K562 (cell line): ENCODE results near the gene INSIG1. TPM values are rescaled to one million over a fixed set of nuclear protein-coding genes. Genes with fewer than 3 reads are reported as not detected.

ENCODE experiments used
- ATAC-seq: fragments of 200-7000 bp; cut with Tn5 transposase; 3 replicates; pipeline ENCODE4 v1.9.1; 2020; ENCODE audit warnings: moderate library complexity
- BruUV-seq: library from RNA; stranded (reverse); fragments of 400-500 nt; replicated peaks from 2 replicates; lab custom pipeline; 2021; lab: Mats Ljungman, UMichigan
- CTCF ChIA-PET: fragments of 300-600 bp; formaldehyde crosslinking; extraction: SDS; loops from one replicate; lab custom pipeline; 2021; ENCODE audit warnings: low intra/inter-chr PET ratio; lab: Yijun Ruan, JAX
- POLR2A ChIA-PET: fragments of 300-600, 350-650 bp; sonication (Branson Sonifier 250); formaldehyde crosslinking; extraction: SDS; loops from one replicate; lab custom pipeline; 2021; ENCODE audit warnings: antibody characterized with exemption, inconsistent platforms; lab: Yijun Ruan, JAX
- DNase-seq, 4 experiments: peaks; one replicate each; pipeline versions ENCODE4 v3.0.0 to v3.0.0-alpha.2; 2011 to 2018; ENCODE audit warnings: low spot score in 3 of 4, mixed read lengths in 3 of 4; ENCODE audit errors: extremely low read depth in 1 of 4
- FAIRE-seq: peaks from 2 replicates; lab custom pipeline; 2011; peaks lifted over from hg19 to GRCh38; lab: Jason Lieb, UNC
- H2AFZ ChIP-seq: 2 replicates; pipeline ENCODE4 v1.6.0; 2011; ENCODE audit warnings: low read depth, low read length, control low read depth, inconsistent platforms
- H3K27ac ChIP-seq: fragments of 200-600 bp; 3 replicates; pipeline ENCODE4 v1.8.0; 2011; ENCODE audit warnings: low read depth, mild to moderate bottlenecking, control low read depth, inconsistent platforms, low read length, moderate library complexity, mixed read lengths; ENCODE audit errors: extremely low read depth
- H3K27me3 ChIP-seq, 2 experiments: fragments of 300-600 bp in 1 of 2; 2 replicates in 1 of 2; 3 replicates in 1 of 2; pipeline versions ENCODE4 v1.6.0 to v1.8.0; 2011; ENCODE audit warnings: inconsistent platforms in 2 of 2, low read length in 2 of 2, mild to moderate bottlenecking in 1 of 2, mixed read lengths in 1 of 2, moderate library complexity in 1 of 2; ENCODE audit not compliant: control insufficient read depth in 2 of 2, insufficient read depth in 2 of 2
- H3K36me3 ChIP-seq: fragments of 300-600 bp; 3 replicates; pipeline ENCODE4 v1.8.0; 2011; ENCODE audit warnings: mild to moderate bottlenecking, low read length, inconsistent platforms; ENCODE audit not compliant: control insufficient read depth, insufficient read depth
- H3K4me1 ChIP-seq, 2 experiments: fragments of 200-600 bp in 1 of 2; replicated peaks in 1 of 2; 2 replicates in 1 of 2; 3 replicates in 1 of 2; pipeline versions ENCODE4 v1.5.1 to v1.8.0; 2011; ENCODE audit warnings: inconsistent platforms in 2 of 2, low read length in 2 of 2, mild to moderate bottlenecking in 1 of 2, mixed read lengths in 1 of 2, moderate library complexity in 1 of 2; ENCODE audit not compliant: control insufficient read depth in 2 of 2, insufficient read depth in 2 of 2
- H3K4me2 ChIP-seq: 2 replicates; pipeline ENCODE4 v1.6.1; 2011; ENCODE audit warnings: low read length, control low read depth, inconsistent platforms, mixed read lengths; ENCODE audit not compliant: insufficient read depth
- H3K4me3 ChIP-seq: fragments of 200-600 bp; sonication (generic), shearing (Covaris generic); 2 replicates; pipeline ENCODE4 v1.5.1; 2016; ENCODE audit warnings: control low read depth, inconsistent platforms
- H3K79me2 ChIP-seq: fragments of 200-600 bp; 3 replicates; pipeline ENCODE4 v1.8.0; 2011; ENCODE audit warnings: low read length, inconsistent platforms; ENCODE audit not compliant: control insufficient read depth, insufficient read depth
- H3K9ac ChIP-seq, 2 experiments: 2 replicates each; pipeline versions ENCODE4 v1.6.0 to v1.6.1; 2011; ENCODE audit warnings: low read depth in 2 of 2, low read length in 2 of 2, control low read depth in 1 of 2, inconsistent platforms in 1 of 2, mild to moderate bottlenecking in 1 of 2, mixed read lengths in 1 of 2; ENCODE audit not compliant: insufficient read depth in 1 of 2
- H3K9me1 ChIP-seq: one replicate; pipeline ENCODE4 v1.6.0; 2011; ENCODE audit warnings: inconsistent platforms, mild to moderate bottlenecking, low read length, moderate library complexity; ENCODE audit not compliant: control insufficient read depth, insufficient read depth
- H3K9me3 ChIP-seq: replicated peaks from 2 replicates; pipeline ENCODE4 v1.5.1; 2011; ENCODE audit warnings: low read depth, low read length, inconsistent platforms; ENCODE audit not compliant: control insufficient read depth, insufficient read depth
- H4K20me1 ChIP-seq: replicated peaks from 2 replicates; pipeline ENCODE4 v1.6.1; 2011; ENCODE audit warnings: low read length, inconsistent platforms, mixed read lengths; ENCODE audit not compliant: control insufficient read depth, insufficient read depth
- CBFA2T3 ChIP-seq: fragments of 450-650 bp; IDR thresholded peaks from 2 replicates; pipeline ENCODE4 v1.6.1; 2017
- CTBP1 ChIP-seq: fragments of 450-650 bp; IDR thresholded peaks from 2 replicates; pipeline ENCODE4 v1.6.1; 2016; ENCODE audit warnings: borderline replicate concordance
- FIP1L1 ChIP-seq: fragments of 200-400 bp; formaldehyde crosslinking; IDR thresholded peaks from 2 replicates; pipeline ENCODE4 v1.6.1; 2018; ENCODE audit warnings: mild to moderate bottlenecking, low read depth, low read length; ENCODE audit not compliant: poor library complexity, severe bottlenecking
- L3MBTL2 ChIP-seq: fragments of 450-650 bp; IDR thresholded peaks from 2 replicates; pipeline ENCODE4 v1.6.1; 2016; ENCODE audit warnings: mild to moderate bottlenecking, moderate library complexity
- MEF2D ChIP-seq: conservative IDR thresholded peaks from 2 replicates; pipeline ENCODE4 v1.6.1; 2016; ENCODE audit warnings: low read depth, missing genetic modification characterization, missing compliant biosample characterization
- NRF1 ChIP-seq, 2 experiments: fragments of 450-650 bp; IDR thresholded peaks in 1 of 2; conservative IDR thresholded peaks in 1 of 2; 2 replicates each; pipeline ENCODE4 v1.6.1; 2014; ENCODE audit warnings: mild to moderate bottlenecking in 2 of 2
- TFAP4 ChIP-seq: sonication (generic); formaldehyde crosslinking; IDR thresholded peaks from 2 replicates; pipeline ENCODE4 v1.8.0; 2022; ENCODE audit warnings: missing genetic modification reagents, mild to moderate bottlenecking, moderate library complexity, borderline replicate concordance
- ZBTB1 ChIP-seq: sonication (generic); formaldehyde crosslinking; IDR thresholded peaks from 2 replicates; pipeline ENCODE4 v1.8.1; 2023; ENCODE audit warnings: missing genetic modification reagents, low read depth, mild to moderate bottlenecking, borderline replicate concordance
- ZBTB17 ChIP-seq: fragments of 450-650 bp; formaldehyde crosslinking; IDR thresholded peaks from 2 replicates; pipeline ENCODE4 v1.4.0; 2020; ENCODE audit warnings: mild to moderate bottlenecking
- ZNF133 ChIP-seq: fragments of 250-450 bp; sonication (Bioruptor Pico); IDR thresholded peaks from 2 replicates; pipeline ENCODE4 v1.4.0; 2020; ENCODE audit warnings: mild to moderate bottlenecking
- ZNF134 ChIP-seq: fragments of 250-450 bp; sonication (Bioruptor Pico); conservative IDR thresholded peaks from 2 replicates; pipeline ENCODE4 v1.4.0; 2020
- ZNF263 ChIP-seq: sonication (generic); formaldehyde crosslinking; IDR thresholded peaks from 2 replicates; pipeline ENCODE4 v1.8.0; 2022; ENCODE audit warnings: mild to moderate bottlenecking, missing genetic modification reagents, borderline replicate concordance
- WGBS: fragments of 100-300 bp; shearing (Covaris generic); methylation state at CpG from one replicate; pipeline ENCODE4 v1.1.6; 2016; ENCODE audit warnings: low coverage, mixed read lengths; ENCODE audit not compliant: insufficient coverage; ENCODE audit errors: missing lambda C conversion rate; 5-methylcytosine and 5-hydroxymethylcytosine counted together
- in situ Hi-C: fragments of 300-500 bp; cut with MboI; formaldehyde crosslinking; loops from 4 replicates; pipeline ENCODE4 v1.15.0; 2018; ENCODE audit warnings: inconsistent platforms, mixed read lengths
- intact Hi-C: fragments of 100-400 bp; cut with micrococcal nuclease; formaldehyde crosslinking; loops from 2 replicates; pipeline ENCODE4 v1.14.2; 2022
- polyA plus RNA-seq, 8 experiments: library from polyadenylated mRNA; depleted of rRNA in 4 of 8; stranded (reverse) in 5 of 8; unstranded in 3 of 8; fragments of >200 nt; fragmentation: Nextera tagmentation in 2 of 8; fragmentation: Illumina TruSeq in 1 of 8; extraction: Ambion mirVana in 2 of 8; extraction: Trizol in 1 of 8; gene quantifications; 2 replicates each; pipeline versions ENCODE4 v1.2.1 to v1.2.3, GENCODE V29; 2011 to 2014; ENCODE audit warnings: inconsistent platforms in 1 of 8, missing spikeins in 1 of 8
- total RNA-seq, 7 experiments: library from RNA; depleted of rRNA in 6 of 7; stranded (reverse); fragments of >200 nt in 6 of 7; fragmentation: Illumina TruSeq in 2 of 7; extraction: Trizol in 2 of 7; gene quantifications; 2 replicates each; pipeline versions ENCODE4 v1.2.1 to v1.2.3, GENCODE V29; 2011 to 2021; ENCODE audit warnings: low replicate concordance in 1 of 7

The INSIG1 gene
- total and polyA plus RNA-seq, 9 of the 15 experiments (the other 6 are each of a cell fraction or from before 2014, with no cell fraction given) = 57.1 to 787 (median 238) TPM

- Histone ChIP-seq H3K9ac (no peak overlapping the region), H4K20me1 (no peaks in the 10 kb centered on the region; the same call in none of the 2 replicates), H3K9me1 (no peaks in the 10 kb centered on the region), H3K79me2 (no peaks in the 10 kb centered on the region), H3K4me3 (no peak overlapping the region), H3K27me3 (peaks cover 72 to 78% of the 10 kb centered on the region in 2 experiments), H2AFZ (no peak overlapping the region), H3K27ac (no peak overlapping the region), H3K4me1 (peaks cover 0 to 8% of the 10 kb centered on the region in 2 experiments; a peak in 1 of 5 replicates), H3K36me3 (no peaks in the 10 kb centered on the region), H3K4me2 (no peak overlapping the region), H3K9me3 (no peaks in the 10 kb centered on the region)
- TF ChIP-seq L3MBTL2 (peak; percentile 14; the same call in 1 of the 2 replicates), NRF1 (conservative IDR thresholded peaks at IDR 0.05 in 1 of 2, IDR thresholded peaks at IDR 0.05 in 1 of 2) (peak in 1 of 2 experiments; percentile 26; a peak in 2 of 4 replicates), TFAP4 (CRISPR knock-in tag) (peak; percentile 23; the same call in 1 of the 2 replicates), ZNF134 (CRISPR knock-in tag) (0 out of 2 replicates have a peak, but pooled peaks have one; percentile 48), ZNF263 (CRISPR knock-in tag) (peak; percentile 86; the same call in 1 of the 2 replicates), MEF2D (no peak), ZBTB17 (0 out of 2 replicates have a peak, but pooled peaks have one; percentile 32), ZBTB1 (CRISPR knock-in tag) (no peak), CTBP1 (peak; percentile 22; the same call in 1 of the 2 replicates), ZNF133 (CRISPR knock-in tag) (no peak), FIP1L1 (no peak), CBFA2T3 (peak; percentile 26)
- ChIA-PET CTCF (no interaction called here), POLR2A (interaction anchor here (1.0 to 2.5 kb wide), 4 partner anchors 9 to 127 kb away, joined by 3 to 12 read pairs (median 4); partner anchors contain the start of gene INSIG1)
- in situ Hi-C loops (no loop called here), intact Hi-C loops (no loop called here)
- no peak for DNase-seq
- ATAC-seq = peak; percentile 63
- WGBS = under 1% methylated on average over 23 of the region's 23 CpGs
- no TSS peak for BruUV-seq
- no peak for FAIRE-seq
Observed at GRCh38 chr7:155333346-155334234, 35.9 kb downstream of the INSIG1 start.
